Loucy (cell line): ENCODE data around the gene USP1.

Experiments used
- H2AFZ ChIP-seq: fragments of 200-600 bp; sonication (generic); 2 replicates; pipeline ENCODE4 v1.6.0; 2016; ENCODE audit warnings: antibody characterized with exemption, mild to moderate bottlenecking, low read length, moderate library complexity
- H3F3A ChIP-seq: fragments of 200-600 bp; 2 replicates; pipeline ENCODE4 v1.6.0; 2016; ENCODE audit warnings: antibody characterized with exemption, low read depth, mild to moderate bottlenecking
- H3K27me3 ChIP-seq: fragments of 200-600 bp; sonication (generic); 2 replicates; pipeline ENCODE4 v1.6.1; 2014; ENCODE audit warnings: low read length, mild to moderate bottlenecking; ENCODE audit not compliant: insufficient read depth, poor library complexity, severe bottlenecking
- H3K36me3 ChIP-seq: fragments of 200-600 bp; sonication (generic); 2 replicates; pipeline ENCODE4 v1.6.1; 2016; ENCODE audit warnings: low read length; ENCODE audit not compliant: insufficient read depth
- H3K4me1 ChIP-seq: fragments of 200-600 bp; sonication (generic); 2 replicates; pipeline ENCODE4 v1.5.1; 2014; ENCODE audit warnings: low read length, mild to moderate bottlenecking; ENCODE audit not compliant: insufficient read depth, poor library complexity, severe bottlenecking
- H3K4me2 ChIP-seq: fragments of 200-600 bp; sonication (generic); 2 replicates; pipeline ENCODE4 v1.6.0; 2014; ENCODE audit warnings: antibody characterized with exemption, low read length, low read depth, mild to moderate bottlenecking; ENCODE audit not compliant: poor library complexity, severe bottlenecking
- H3K4me3 ChIP-seq: fragments of 200-600 bp; sonication (generic); 2 replicates; pipeline ENCODE4 v1.5.1; 2014; ENCODE audit warnings: low read length, mild to moderate bottlenecking, mixed read lengths; ENCODE audit not compliant: poor library complexity, severe bottlenecking
- H3K79me2 ChIP-seq: fragments of 200-600 bp; sonication (generic); 2 replicates; pipeline ENCODE4 v1.6.1; 2014; ENCODE audit warnings: low read length; ENCODE audit not compliant: insufficient read depth
- H3K9ac ChIP-seq: fragments of 200-600 bp; sonication (generic); 2 replicates; pipeline ENCODE4 v1.6.0; 2014; ENCODE audit warnings: mild to moderate bottlenecking, low read depth, low read length, moderate library complexity; ENCODE audit not compliant: poor library complexity, severe bottlenecking
- H3K9me2 ChIP-seq: fragments of 200-600 bp; sonication (generic); replicated peaks from 2 replicates; pipeline ENCODE4 v1.6.1; 2016; ENCODE audit warnings: low read depth, low read length, mixed read lengths
- H3K9me3 ChIP-seq: fragments of 200-600 bp; sonication (generic); 2 replicates; pipeline ENCODE4 v1.6.1; 2014; ENCODE audit warnings: mild to moderate bottlenecking, antibody characterized with exemption, low read length, low read depth; ENCODE audit not compliant: insufficient read depth
- H4K20me1 ChIP-seq: fragments of 200-600 bp; sonication (generic); 2 replicates; pipeline ENCODE4 v1.6.0; 2014; ENCODE audit warnings: antibody characterized with exemption, low read length, mild to moderate bottlenecking; ENCODE audit not compliant: insufficient read depth, poor library complexity, severe bottlenecking
- EZH2phosphoT487 ChIP-seq: fragments of 200-600 bp; IDR thresholded peaks from 2 replicates; pipeline ENCODE4 v1.6.1; 2018; ENCODE audit warnings: antibody characterized with exemption, mild to moderate bottlenecking, moderate library complexity, borderline replicate concordance
- TF ChIP-seq, protein P1 (sequence below): fragments of 200-600 bp; sonication (generic); conservative IDR thresholded peaks from 2 replicates; pipeline ENCODE4 v1.5.1; 2014; ENCODE audit warnings: mild to moderate bottlenecking, antibody characterized with exemption, low read length

Gene USP1

DNA sequence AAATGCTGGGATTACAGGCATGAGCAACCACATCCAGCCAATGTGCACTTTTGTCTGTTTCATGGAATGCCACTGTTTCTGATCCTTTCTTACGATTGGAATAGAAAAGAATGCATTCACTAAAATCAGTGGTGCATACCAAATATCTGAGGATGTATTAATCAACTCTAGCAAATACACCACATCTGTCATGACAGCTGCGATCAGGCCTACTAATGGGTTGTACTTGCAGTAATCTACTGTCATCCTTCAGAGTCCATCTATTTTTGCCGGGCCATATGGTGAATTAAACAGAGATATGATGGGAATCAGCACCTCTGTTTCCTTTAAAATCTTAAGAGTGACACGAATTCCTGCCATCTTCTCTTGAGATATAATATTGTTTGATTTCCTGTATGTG lies 8.5 kb upstream of the USP1 start:
- Histone ChIP-seq H4K20me1 (no peaks in the 10 kb centered on the region), H3K79me2 (no peaks in the 10 kb centered on the region), H3K9me2 (no peaks in the 10 kb centered on the region), H3K27me3 (no peaks in the 10 kb centered on the region), H3K4me3 (no peak overlapping the region), H2AFZ (no peak overlapping the region), H3F3A (no peaks in the 10 kb centered on the region), H3K36me3 (no peaks in the 10 kb centered on the region), H3K9me3 (no peaks in the 10 kb centered on the region), H3K4me1 (peaks cover 3% of the 10 kb centered on the region), H3K4me2 (no peak overlapping the region), H3K9ac (no peak overlapping the region)
- TF ChIP-seq EZH2phosphoT487 = no peak
- TF ChIP-seq, protein P1, sequence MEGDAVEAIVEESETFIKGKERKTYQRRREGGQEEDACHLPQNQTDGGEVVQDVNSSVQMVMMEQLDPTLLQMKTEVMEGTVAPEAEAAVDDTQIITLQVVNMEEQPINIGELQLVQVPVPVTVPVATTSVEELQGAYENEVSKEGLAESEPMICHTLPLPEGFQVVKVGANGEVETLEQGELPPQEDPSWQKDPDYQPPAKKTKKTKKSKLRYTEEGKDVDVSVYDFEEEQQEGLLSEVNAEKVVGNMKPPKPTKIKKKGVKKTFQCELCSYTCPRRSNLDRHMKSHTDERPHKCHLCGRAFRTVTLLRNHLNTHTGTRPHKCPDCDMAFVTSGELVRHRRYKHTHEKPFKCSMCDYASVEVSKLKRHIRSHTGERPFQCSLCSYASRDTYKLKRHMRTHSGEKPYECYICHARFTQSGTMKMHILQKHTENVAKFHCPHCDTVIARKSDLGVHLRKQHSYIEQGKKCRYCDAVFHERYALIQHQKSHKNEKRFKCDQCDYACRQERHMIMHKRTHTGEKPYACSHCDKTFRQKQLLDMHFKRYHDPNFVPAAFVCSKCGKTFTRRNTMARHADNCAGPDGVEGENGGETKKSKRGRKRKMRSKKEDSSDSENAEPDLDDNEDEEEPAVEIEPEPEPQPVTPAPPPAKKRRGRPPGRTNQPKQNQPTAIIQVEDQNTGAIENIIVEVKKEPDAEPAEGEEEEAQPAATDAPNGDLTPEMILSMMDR = no peak

- H3K9me3 ChIP-seq = no peaks in the 10 kb centered on the region
- H3F3A ChIP-seq = no peaks in the 10 kb centered on the region
- H3K4me3 ChIP-seq = no peak overlapping the region
- H3K4me1 ChIP-seq = peaks cover 9% of the 10 kb centered on the region
- no peaks in the 10 kb centered on the region for H3K27me3 ChIP-seq
- no peaks in the 10 kb centered on the region for H3K9me2 ChIP-seq
- H4K20me1 ChIP-seq = no peaks in the 10 kb centered on the region
- H3K4me2 ChIP-seq = no peak overlapping the region
- TF ChIP-seq, protein P1 = no peak
- TF ChIP-seq EZH2phosphoT487 = no peak
- H3K9ac ChIP-seq = no peak overlapping the region
- H2AFZ ChIP-seq = no peak overlapping the region
- H3K36me3 ChIP-seq = no peaks in the 10 kb centered on the region
- 0 out of 2 replicates have a peak, but pooled peaks cover 2% of the 10 kb centered on the region for H3K79me2 ChIP-seq
Observed at GRCh38 chr1:62429581-62429980, 7.3 kb upstream of the USP1 start.

DNA sequence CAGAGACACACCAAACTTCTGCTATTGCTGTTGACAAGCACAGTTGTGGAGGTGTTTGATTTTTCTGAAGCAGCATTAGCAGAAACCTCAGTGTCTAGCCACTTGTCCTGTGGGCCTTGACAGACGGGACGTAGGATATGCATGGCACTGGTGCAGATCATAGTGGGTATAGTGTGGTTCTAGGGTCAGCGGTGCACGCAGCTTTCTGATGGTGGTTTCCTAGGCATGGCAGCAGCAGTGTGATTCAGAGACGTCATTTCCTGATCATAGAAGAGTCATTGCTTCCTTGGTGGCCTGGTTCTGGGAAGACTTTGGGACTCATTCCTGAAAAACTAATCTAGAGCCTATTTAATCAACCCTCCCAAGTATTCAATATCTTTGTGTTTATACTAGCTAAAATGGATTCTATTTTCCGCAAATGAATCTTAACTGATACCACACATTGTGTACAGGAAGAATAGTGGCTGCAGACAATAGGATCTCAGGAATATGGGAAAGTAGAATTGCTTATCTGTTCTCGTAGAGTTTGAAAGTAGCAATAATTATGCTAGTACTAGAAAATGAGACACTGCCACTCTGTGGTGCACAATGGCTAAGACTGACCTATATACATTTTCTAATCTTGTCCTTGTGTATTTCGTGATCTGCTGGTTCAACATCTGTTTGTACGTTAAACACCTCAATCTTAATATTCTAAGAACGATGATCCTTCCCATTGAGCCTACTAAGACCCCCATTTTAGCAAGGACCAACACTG lies 2.8 kb upstream of the USP1 start:
- H3K27me3 ChIP-seq = peaks cover 9% of the 10 kb centered on the region
- H3K36me3 ChIP-seq = no peaks in the 10 kb centered on the region
- TF ChIP-seq, protein P1 = peak; percentile 57
- no peak for TF ChIP-seq EZH2phosphoT487
- H2AFZ ChIP-seq = no peak overlapping the region
- peaks cover 37% of the 10 kb centered on the region for H3K79me2 ChIP-seq
- H3F3A ChIP-seq = peaks cover 3% of the 10 kb centered on the region; the same call in 1 of the 2 replicates
- H3K4me2 ChIP-seq = peak overlapping the region; percentile 95
- peaks cover 21% of the 10 kb centered on the region for H3K4me1 ChIP-seq
- H3K4me3 ChIP-seq = peak overlapping the region; percentile 89
- H3K9me2 ChIP-seq = no peaks in the 10 kb centered on the region
- H4K20me1 ChIP-seq = peaks cover 22% of the 10 kb centered on the region
- H3K9me3 ChIP-seq = no peaks in the 10 kb centered on the region
- H3K9ac ChIP-seq = peak overlapping the region; percentile 98
